Left ventricle myocardium inferior (tissue), 1 donor: Measurements from ENCODE around the gene DGCR6. TPM values are rescaled to one million over a fixed set of nuclear protein-coding genes. Genes with fewer than 3 reads are reported as not detected.
"Not testable (repeated sequence)": the region's sequence is repeated elsewhere in the genome, so short reads cannot be mapped to it uniquely, and the experiment has no call there.

Experiments used
- DNase-seq: peaks from one replicate; pipeline ENCODE4 v3.0.0-alpha.2; 2020
- H3K27ac ChIP-seq: fragments of 200-600 bp; replicated peaks from 2 replicates; pipeline ENCODE4 v1.8.0; 2021
- H3K27me3 ChIP-seq: fragments of 200-600 bp; 2 replicates; pipeline ENCODE4 v1.8.0; 2021; ENCODE audit warnings: low read depth
- H3K36me3 ChIP-seq: fragments of 200-600 bp; 2 replicates; pipeline ENCODE4 v1.8.0; 2021
- H3K4me1 ChIP-seq: fragments of 200-600 bp; 2 replicates; pipeline ENCODE4 v1.8.0; 2021
- H3K4me3 ChIP-seq: fragments of 200-600 bp; 2 replicates; pipeline ENCODE4 v1.8.0; 2021; ENCODE audit warnings: mild to moderate bottlenecking, moderate library complexity
- H3K9me3 ChIP-seq: fragments of 200-600 bp; replicated peaks from 2 replicates; pipeline ENCODE4 v1.8.0; 2021
- intact Hi-C: fragments of 100-400 bp; cut with micrococcal nuclease; formaldehyde crosslinking; loops from one replicate; pipeline ENCODE4 v1.11.0; 2022
- total RNA-seq: library from RNA; stranded (reverse); fragmentation: NEBNext Ultra II Directional; extraction: Animal tissue kit (Norgen Biotek cat#: 25700); gene quantifications from one replicate; pipeline ENCODE4 v1.2.1, GENCODE V29; 2021
- TF ChIP-seq, protein P1 (sequence below): fragments of 200-600 bp; IDR thresholded peaks from 2 replicates; pipeline ENCODE4 v1.8.0; 2021; ENCODE audit warnings: antibody characterized with exemption, mild to moderate bottlenecking, borderline replicate concordance
- donor health status: DM: no; HTN: yes; CAD: no; lungs with severe emphysema.

DGCR6 gene
- total RNA-seq, 1 donor from 2014 or later, result 13.9 TPM

DNA sequence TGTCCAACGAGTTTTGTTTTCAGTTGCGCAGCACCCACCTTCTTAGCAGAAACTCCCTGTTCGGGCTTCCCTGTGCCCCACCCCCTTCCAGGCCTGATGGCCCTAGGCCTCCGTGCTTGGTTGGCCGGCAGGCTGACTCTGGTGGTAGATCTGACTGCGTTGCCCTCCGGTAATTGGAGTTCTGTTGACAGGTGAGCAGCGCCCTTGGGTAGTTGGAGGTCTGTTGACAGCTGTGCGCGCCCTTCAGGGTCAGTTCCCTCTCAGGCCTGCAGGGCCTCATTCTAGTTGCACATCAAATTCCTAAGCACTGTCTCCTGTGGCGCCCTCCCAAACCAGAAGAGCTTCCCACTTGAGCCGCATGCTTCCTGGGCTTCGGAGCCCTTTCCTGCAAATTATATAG is 776 bp downstream of the DGCR6 start:
- Histone ChIP-seq H3K4me1 (no peaks in the 10 kb centered on the region), H3K27ac (no peak overlapping the region), H3K4me3 (no peak overlapping the region), H3K9me3 (no peaks in the 10 kb centered on the region), H3K36me3 (no peaks in the 10 kb centered on the region), H3K27me3 (no peaks in the 10 kb centered on the region)
- intact Hi-C loops, result no loop called here
- TF ChIP-seq, protein P1, sequence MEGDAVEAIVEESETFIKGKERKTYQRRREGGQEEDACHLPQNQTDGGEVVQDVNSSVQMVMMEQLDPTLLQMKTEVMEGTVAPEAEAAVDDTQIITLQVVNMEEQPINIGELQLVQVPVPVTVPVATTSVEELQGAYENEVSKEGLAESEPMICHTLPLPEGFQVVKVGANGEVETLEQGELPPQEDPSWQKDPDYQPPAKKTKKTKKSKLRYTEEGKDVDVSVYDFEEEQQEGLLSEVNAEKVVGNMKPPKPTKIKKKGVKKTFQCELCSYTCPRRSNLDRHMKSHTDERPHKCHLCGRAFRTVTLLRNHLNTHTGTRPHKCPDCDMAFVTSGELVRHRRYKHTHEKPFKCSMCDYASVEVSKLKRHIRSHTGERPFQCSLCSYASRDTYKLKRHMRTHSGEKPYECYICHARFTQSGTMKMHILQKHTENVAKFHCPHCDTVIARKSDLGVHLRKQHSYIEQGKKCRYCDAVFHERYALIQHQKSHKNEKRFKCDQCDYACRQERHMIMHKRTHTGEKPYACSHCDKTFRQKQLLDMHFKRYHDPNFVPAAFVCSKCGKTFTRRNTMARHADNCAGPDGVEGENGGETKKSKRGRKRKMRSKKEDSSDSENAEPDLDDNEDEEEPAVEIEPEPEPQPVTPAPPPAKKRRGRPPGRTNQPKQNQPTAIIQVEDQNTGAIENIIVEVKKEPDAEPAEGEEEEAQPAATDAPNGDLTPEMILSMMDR, result no peak
- no peak for DNase-seq

DNA sequence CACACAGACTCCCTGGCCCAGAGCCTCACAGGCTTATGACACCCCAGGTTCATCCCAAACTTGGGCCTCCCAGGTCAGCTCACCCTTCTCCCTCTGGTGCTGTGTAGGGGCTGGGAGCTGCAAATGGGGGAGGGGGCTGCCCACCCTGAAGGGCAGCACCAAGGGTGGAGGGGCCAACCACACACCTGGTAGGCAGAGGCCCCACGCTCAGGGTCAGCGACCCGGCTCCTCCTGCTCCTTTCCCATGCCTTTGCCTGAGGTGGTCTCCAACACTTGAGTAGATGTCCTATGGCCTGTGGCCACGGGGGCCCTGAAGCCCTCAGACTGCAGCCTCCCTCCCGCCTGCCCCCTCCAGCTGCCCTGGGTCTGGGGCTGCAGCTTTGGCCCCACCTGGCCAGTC is 3.4 kb downstream of the DGCR6 start:
- no peak for DNase-seq
- Histone ChIP-seq H3K27ac (no peak overlapping the region), H3K9me3 (no peaks in the 10 kb centered on the region), H3K4me3 (no peak overlapping the region), H3K4me1 (no peaks in the 10 kb centered on the region), H3K36me3 (no peaks in the 10 kb centered on the region), H3K27me3 (no peaks in the 10 kb centered on the region)
- intact Hi-C loops, result no loop called here
- TF ChIP-seq, protein P1, result no peak

DNA sequence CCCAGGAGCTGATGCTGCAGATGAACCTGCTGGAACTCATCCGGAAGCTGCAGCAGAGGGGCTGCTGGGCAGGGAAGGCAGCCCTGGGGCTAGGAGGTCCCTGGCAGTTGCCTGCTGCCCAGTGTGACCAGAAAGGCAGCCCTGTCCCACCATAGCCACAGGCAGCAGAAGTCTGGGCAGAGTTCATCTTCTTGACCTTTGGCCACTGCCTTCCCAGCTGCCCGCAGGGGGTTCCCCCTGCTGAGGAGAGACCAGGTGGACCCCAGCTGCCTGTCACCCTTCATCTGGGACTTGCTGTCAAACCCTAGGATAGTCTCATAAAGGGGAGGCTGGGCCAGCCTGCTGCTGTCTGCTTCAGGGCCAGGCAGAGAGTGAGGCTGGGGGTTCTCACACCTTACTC is 5.4 kb downstream of the DGCR6 start:
- DNase-seq, intact Hi-C loops, H3K27me3 ChIP-seq, H3K36me3 ChIP-seq, H3K27ac ChIP-seq, H3K9me3 ChIP-seq, H3K4me1 ChIP-seq, H3K4me3 ChIP-seq: not testable (repeated sequence)

DNA sequence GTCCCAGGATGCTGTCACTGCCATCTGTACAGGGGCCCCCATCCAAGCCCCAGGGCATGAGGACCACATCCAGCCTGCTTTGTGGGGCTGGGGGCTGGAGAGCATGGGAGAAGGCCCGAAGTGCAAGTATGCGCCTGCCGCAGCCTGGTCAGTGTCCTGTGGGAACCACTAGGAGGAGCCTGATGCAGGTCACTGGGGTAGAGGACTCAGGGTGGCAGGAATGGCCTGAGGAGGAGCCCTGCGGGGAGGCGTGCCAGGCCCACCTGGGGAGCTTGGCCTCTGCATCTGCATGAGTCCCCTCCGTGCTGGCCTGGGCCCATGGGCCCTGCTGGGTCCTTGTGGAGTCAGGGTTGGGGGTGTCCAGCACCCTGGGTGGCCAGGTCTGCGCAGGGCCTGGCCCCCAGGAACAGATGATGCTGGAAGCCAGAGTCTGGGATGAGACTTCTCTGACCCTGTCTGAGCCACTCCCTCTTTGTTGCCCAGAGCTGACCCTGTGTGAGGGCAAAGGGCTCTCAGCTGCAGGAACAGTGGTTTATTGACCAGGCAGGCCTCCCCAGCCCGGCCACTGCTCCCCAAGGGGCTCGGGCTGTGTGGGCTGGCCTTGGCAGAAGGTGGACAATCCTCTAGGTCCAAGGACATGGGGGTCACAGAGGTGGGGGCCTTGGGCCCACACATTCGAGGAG is 6.3 kb downstream of the DGCR6 start:
- H3K4me1 ChIP-seq, H3K36me3 ChIP-seq, H3K4me3 ChIP-seq, H3K27ac ChIP-seq, H3K9me3 ChIP-seq, DNase-seq, intact Hi-C loops, H3K27me3 ChIP-seq: not testable (repeated sequence)

DNA sequence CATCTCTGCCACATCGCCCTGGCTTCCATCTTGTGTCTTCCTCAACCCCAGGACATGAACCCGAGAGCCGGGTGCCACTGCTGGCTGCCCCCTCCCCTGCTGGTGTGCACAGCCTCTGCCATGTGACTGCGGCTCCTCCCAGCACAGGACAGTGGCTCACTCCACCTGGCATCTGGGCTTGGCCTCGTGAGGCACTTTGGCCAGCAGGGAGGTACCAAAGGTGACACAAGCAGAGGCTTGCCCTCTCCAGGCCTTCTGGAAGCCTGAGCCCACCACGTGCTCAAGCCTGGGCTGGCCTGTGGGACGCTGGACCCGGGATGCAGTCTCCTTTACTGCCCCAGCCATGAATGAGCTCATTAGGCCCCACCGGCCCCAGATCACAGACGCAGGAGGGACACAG is 8.4 kb downstream of the DGCR6 start:
- H3K4me1 ChIP-seq, H3K9me3 ChIP-seq, H3K27me3 ChIP-seq, H3K27ac ChIP-seq, DNase-seq, intact Hi-C loops, H3K36me3 ChIP-seq, H3K4me3 ChIP-seq: not testable (repeated sequence)

DNA sequence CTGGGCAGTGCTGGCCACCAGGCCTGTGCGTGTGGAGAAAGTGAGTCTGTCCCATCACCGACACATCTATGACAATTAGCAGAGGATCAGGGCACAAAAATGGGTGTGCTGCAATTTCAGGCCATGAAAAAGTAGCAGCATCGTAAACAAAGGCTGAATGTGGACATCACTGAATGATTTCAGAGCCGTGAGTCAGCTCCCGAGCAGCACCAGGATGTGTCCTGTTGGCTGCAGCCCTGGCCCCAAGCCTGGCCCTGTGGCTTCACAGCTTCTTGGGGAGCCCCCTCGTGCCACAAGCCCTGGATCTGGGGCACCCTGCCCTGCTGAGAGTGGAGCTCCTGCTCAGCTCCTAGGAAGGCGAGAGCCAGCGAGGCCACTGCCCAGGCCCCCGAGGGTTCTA is 9.4 kb downstream of the DGCR6 start:
- H3K27me3 ChIP-seq, H3K9me3 ChIP-seq, H3K4me1 ChIP-seq, H3K36me3 ChIP-seq, DNase-seq, H3K27ac ChIP-seq, intact Hi-C loops, H3K4me3 ChIP-seq: not testable (repeated sequence)

DNA sequence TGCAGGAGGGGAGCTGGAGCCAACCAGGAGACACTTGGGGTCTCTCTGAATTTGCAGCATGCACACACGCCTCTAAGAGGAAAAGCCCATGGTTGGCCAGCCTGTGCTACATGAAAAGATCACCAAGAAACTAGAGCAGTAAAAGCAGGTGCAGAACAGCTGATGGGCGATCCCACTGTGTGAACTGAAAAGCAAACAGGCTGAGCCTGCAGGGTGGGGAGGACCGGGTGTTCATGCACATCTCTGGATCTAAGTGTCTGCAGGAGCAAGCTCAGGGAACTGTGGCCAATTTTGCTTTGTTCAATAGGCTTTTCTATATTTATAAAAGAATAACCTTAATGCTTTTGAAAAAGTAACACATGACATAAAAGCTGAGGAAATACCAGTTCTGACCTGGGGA is 11.7 kb downstream of the DGCR6 start:
- intact Hi-C loops, H3K9me3 ChIP-seq, H3K27ac ChIP-seq, H3K27me3 ChIP-seq, H3K36me3 ChIP-seq, H3K4me1 ChIP-seq, DNase-seq, H3K4me3 ChIP-seq: not testable (repeated sequence)

DNA sequence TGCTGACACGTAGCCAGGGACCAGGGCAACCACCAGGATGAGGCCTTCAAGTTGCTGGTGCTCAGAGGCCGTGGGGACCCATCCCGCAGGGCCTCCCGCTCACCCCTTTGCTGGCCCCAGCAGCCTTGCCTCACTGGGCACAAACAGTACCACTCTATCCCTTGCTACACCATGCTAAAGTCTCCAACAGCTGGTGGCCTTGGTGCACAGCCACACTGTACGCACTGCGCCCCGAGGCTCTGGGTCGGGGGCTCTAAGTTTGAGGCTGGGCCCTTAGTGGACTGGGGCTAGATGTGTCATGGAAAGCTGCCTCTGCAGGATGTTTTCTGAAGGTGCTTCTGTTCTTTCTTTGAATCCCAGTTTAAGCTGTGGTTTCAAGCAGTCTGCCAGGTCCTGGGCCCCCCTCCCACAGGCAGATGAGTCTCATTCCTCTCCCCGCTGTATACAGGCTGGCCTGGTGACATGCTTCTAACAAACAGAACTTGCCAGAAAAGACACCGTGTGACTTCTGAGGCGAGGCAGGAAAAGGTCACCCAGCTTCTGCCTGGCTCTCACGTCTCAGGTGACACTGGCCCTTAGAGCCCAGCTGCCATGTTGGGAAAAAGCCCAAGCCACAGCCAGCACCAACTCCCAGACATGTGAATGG is 14.3 kb downstream of the DGCR6 start:
- H3K4me1 ChIP-seq, H3K27me3 ChIP-seq, DNase-seq, H3K27ac ChIP-seq, H3K9me3 ChIP-seq, H3K36me3 ChIP-seq, intact Hi-C loops, H3K4me3 ChIP-seq: not testable (repeated sequence)
